Mesendoderm (in vitro differentiated cells): ENCODE data around the gene RABGGTB.
"Not testable (repeated sequence)": the region's sequence is repeated elsewhere in the genome, so short reads cannot be mapped to it uniquely, and the experiment has no call there.

Experiments used
- DNase-seq: peaks from one replicate; pipeline ENCODE4 v3.0.0; 2013
- H2AK5ac ChIP-seq: 2 replicates; pipeline ENCODE4 v1.6.1; 2013; ENCODE audit warnings: low read length, inconsistent platforms
- H2BK120ac ChIP-seq: 2 replicates; pipeline ENCODE4 v1.6.1; 2013; ENCODE audit warnings: low read depth, mild to moderate bottlenecking, low read length, moderate library complexity, mixed read lengths
- H2BK15ac ChIP-seq: replicated peaks from 2 replicates; pipeline ENCODE4 v1.6.1; 2013; ENCODE audit warnings: low read depth, mild to moderate bottlenecking, moderate library complexity
- H2BK5ac ChIP-seq: 2 replicates; pipeline ENCODE4 v1.6.1; 2013; ENCODE audit warnings: low read length, inconsistent platforms
- H3K18ac ChIP-seq: 2 replicates; pipeline ENCODE4 v1.6.1; 2013; ENCODE audit warnings: mild to moderate bottlenecking, low read length, mixed read lengths
- H3K23ac ChIP-seq: one replicate; pipeline ENCODE4 v1.6.1; 2013; ENCODE audit warnings: low read length
- H3K27ac ChIP-seq: 2 replicates; pipeline ENCODE4 v1.5.1; 2013; ENCODE audit warnings: low read depth, mild to moderate bottlenecking, inconsistent platforms, low read length, moderate library complexity
- H3K27me3 ChIP-seq: 2 replicates; pipeline ENCODE4 v1.6.1; 2013; ENCODE audit warnings: low read length, control low read depth, mild to moderate bottlenecking, inconsistent platforms; ENCODE audit not compliant: insufficient read depth, poor library complexity
- H3K36me3 ChIP-seq: 2 replicates; pipeline ENCODE4 v1.6.1; 2013; ENCODE audit warnings: low read length, inconsistent platforms; ENCODE audit not compliant: control insufficient read depth, insufficient read depth
- H3K4ac ChIP-seq: one replicate; pipeline ENCODE4 v1.6.1; 2013; ENCODE audit warnings: low read depth, mild to moderate bottlenecking, low read length, moderate library complexity
- H3K4me1 ChIP-seq: 2 replicates; pipeline ENCODE4 v1.6.1; 2013; ENCODE audit warnings: low read depth, low read length, inconsistent platforms; ENCODE audit not compliant: control insufficient read depth
- H3K4me2 ChIP-seq: 2 replicates; pipeline ENCODE4 v1.6.1; 2013; ENCODE audit warnings: low read length
- H3K4me3 ChIP-seq: 2 replicates; pipeline ENCODE4 v1.5.1; 2013; ENCODE audit warnings: mild to moderate bottlenecking, low read length
- H3K56ac ChIP-seq: one replicate; pipeline ENCODE4 v1.6.1; 2013; ENCODE audit warnings: low read length
- H3K79me1 ChIP-seq: 2 replicates; pipeline ENCODE4 v1.6.1; 2013; ENCODE audit warnings: low read length, inconsistent platforms
- H3K79me2 ChIP-seq: 2 replicates; pipeline ENCODE4 v1.6.1; 2013; ENCODE audit warnings: mild to moderate bottlenecking, low read length; ENCODE audit not compliant: control insufficient read depth, insufficient read depth
- H3K9ac ChIP-seq: 2 replicates; pipeline ENCODE4 v1.6.1; 2013; ENCODE audit warnings: low read length, inconsistent platforms
- H4K5ac ChIP-seq: one replicate; pipeline ENCODE4 v1.6.1; 2013; ENCODE audit warnings: low read length
- H4K8ac ChIP-seq: one replicate; pipeline ENCODE4 v1.6.1; 2013; ENCODE audit warnings: low read depth, mild to moderate bottlenecking, control low read depth, low read length, moderate library complexity
- WGBS: extraction: QIAGEN DNeasy Blood & Tissue Kit; methylation state at CpG from one replicate; pipeline ENCODE4 v1.1.7; 2013; ENCODE audit warnings: low lambda C conversion rate, missing lambda C conversion rate; ENCODE audit not compliant: insufficient coverage; ENCODE audit errors: extremely low coverage; 5-methylcytosine and 5-hydroxymethylcytosine counted together

The RABGGTB gene

GRCh38 chr1:75778694-75779093 lies 7.4 kb upstream of the RABGGTB start:
- not testable (repeated sequence) for H3K9ac ChIP-seq, H3K79me2 ChIP-seq, H2BK5ac ChIP-seq, H3K4ac ChIP-seq, H2BK15ac ChIP-seq, H3K4me2 ChIP-seq, H3K79me1 ChIP-seq, H3K4me1 ChIP-seq, H4K8ac ChIP-seq, H3K56ac ChIP-seq, H3K18ac ChIP-seq, H4K5ac ChIP-seq, H2AK5ac ChIP-seq, H2BK120ac ChIP-seq, DNase-seq, H3K23ac ChIP-seq, H3K4me3 ChIP-seq, H3K27ac ChIP-seq, H3K36me3 ChIP-seq, H3K27me3 ChIP-seq
- WGBS = 100% methylated on average over 4 of the region's 5 CpGs

DNA sequence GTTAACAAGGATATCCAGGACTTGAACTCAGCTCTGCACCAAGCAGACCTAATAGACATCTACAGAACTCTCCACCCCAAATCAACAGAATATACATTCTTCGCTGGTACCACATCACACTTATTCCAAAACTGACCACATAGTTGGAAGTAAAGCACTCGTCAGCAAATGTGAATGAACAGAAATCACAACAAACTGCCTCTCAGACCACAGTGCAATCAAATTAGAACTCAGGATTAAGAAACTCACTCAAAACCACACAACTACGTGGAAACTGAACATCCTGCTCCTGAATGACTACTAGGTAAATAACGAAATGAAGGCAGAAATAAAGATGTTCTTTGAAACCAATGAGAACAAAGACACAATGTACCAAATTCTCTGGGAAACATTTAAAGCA lies 5.9 kb upstream of the RABGGTB start:
- H3K56ac ChIP-seq, H3K4me3 ChIP-seq, H2BK120ac ChIP-seq, H3K36me3 ChIP-seq, H3K79me2 ChIP-seq, H3K4me1 ChIP-seq, H3K4ac ChIP-seq, H2BK15ac ChIP-seq, H2AK5ac ChIP-seq, H2BK5ac ChIP-seq, H3K4me2 ChIP-seq, H3K9ac ChIP-seq, H3K79me1 ChIP-seq, H3K23ac ChIP-seq, H4K5ac ChIP-seq, H4K8ac ChIP-seq, H3K27me3 ChIP-seq, H3K18ac ChIP-seq, DNase-seq, H3K27ac ChIP-seq: not testable (repeated sequence)
- no CpG with 5 or more reads among the region's 4 CpGs for WGBS

GRCh38 chr1:75783920-75784319 lies 2.1 kb upstream of the RABGGTB start:
- no CpG with 5 or more reads among the region's 4 CpGs for WGBS
- peaks cover 28% of the 10 kb centered on the region for H3K79me2 ChIP-seq
- DNase-seq, H3K4ac ChIP-seq, H3K9ac ChIP-seq, H2BK15ac ChIP-seq, H3K36me3 ChIP-seq, H3K4me2 ChIP-seq, H2AK5ac ChIP-seq, H3K27ac ChIP-seq, H3K4me1 ChIP-seq, H2BK5ac ChIP-seq, H3K18ac ChIP-seq, H3K4me3 ChIP-seq, H3K79me1 ChIP-seq, H4K5ac ChIP-seq, H3K27me3 ChIP-seq, H3K56ac ChIP-seq, H2BK120ac ChIP-seq, H3K23ac ChIP-seq, H4K8ac ChIP-seq: not testable (repeated sequence)

DNA sequence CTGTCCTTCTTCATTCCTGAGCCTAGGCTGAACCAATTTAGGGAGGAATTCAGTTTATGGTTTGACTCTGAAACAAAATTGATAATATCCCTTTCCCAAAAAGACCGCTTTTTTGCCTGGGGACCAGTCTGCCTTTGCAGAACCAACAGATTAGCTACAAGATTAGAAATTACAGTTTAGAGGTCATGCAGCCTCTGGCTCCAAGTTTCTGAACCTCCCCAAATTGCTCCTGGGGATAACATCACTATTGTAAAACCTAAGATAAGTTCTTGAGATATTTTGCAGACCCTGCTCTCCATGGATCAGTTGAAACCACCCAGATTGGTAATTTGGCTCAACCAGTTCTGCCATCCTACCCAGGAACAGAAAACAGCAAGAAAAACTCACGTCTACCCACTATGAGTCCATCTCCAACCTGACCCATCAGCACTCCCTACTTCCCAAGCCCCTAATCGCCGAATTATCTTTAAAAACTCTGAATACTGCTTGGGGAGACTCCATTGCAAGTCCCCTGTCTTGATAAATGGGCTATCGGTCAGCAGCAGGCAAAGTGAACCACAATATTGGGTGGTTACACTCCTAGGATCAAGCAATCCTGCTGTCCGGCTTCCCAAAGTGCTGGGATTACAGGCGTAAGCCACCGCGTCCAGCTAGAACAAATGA lies 605 bp upstream of the RABGGTB start:
- Histone ChIP-seq H3K79me2 (peaks cover 42% of the 10 kb centered on the region), H3K56ac (peak overlapping the region; percentile 93), H3K4me2 (peak overlapping the region; percentile 88), H3K36me3 (no peaks in the 10 kb centered on the region), H3K9ac (peak overlapping the region; percentile 70), H3K27ac (no peak overlapping the region), H4K5ac (peak overlapping the region; percentile 77), H4K8ac (peak overlapping the region; percentile 91), H3K18ac (peak overlapping the region; percentile 65), H3K23ac (no peak overlapping the region), H2AK5ac (no peak overlapping the region), H2BK15ac (no peak overlapping the region), H2BK5ac (no peak overlapping the region), H3K4me1 (no peaks in the 10 kb centered on the region), H2BK120ac (no peak overlapping the region), H3K79me1 (no peaks in the 10 kb centered on the region), H3K27me3 (no peaks in the 10 kb centered on the region), H3K4me3 (peak overlapping the region; percentile 58), H3K4ac (peak overlapping the region; percentile 95)
- DNase-seq = no peak
- WGBS = no CpG with 5 or more reads among the region's 9 CpGs

- Histone ChIP-seq H2BK120ac (no peak overlapping the region), H3K27me3 (no peaks in the 10 kb centered on the region), H3K4me2 (peak overlapping the region; percentile 94), H3K4ac (no peak overlapping the region), H3K23ac (no peak overlapping the region), H3K36me3 (no peaks in the 10 kb centered on the region), H4K5ac (no peak overlapping the region), H3K4me3 (peak overlapping the region; percentile 100), H2BK5ac (no peak overlapping the region), H3K18ac (peak overlapping the region; percentile 51), H3K79me1 (no peaks in the 10 kb centered on the region), H3K9ac (peak overlapping the region; percentile 100), H2AK5ac (no peak overlapping the region), H3K27ac (no peak overlapping the region), H4K8ac (no peak overlapping the region), H3K56ac (peak overlapping the region; percentile 92), H2BK15ac (no peak overlapping the region), H3K79me2 (peaks cover 50% of the 10 kb centered on the region), H3K4me1 (no peaks in the 10 kb centered on the region)
- WGBS = no CpG with 5 or more reads among the region's 10 CpGs
- DNase-seq = no peak
These were observed 941 bp downstream of the RABGGTB start for GRCh38 chr1:75786901-75787493.

- H2BK5ac ChIP-seq = no peak overlapping the region
- H3K18ac ChIP-seq = no peak overlapping the region
- H3K79me2 ChIP-seq = peaks cover 53% of the 10 kb centered on the region
- H3K27ac ChIP-seq = no peak overlapping the region
- H4K5ac ChIP-seq = no peak overlapping the region
- no peak overlapping the region for H4K8ac ChIP-seq
- H3K4me2 ChIP-seq = peak overlapping the region; percentile 94
- H3K4me1 ChIP-seq = no peaks in the 10 kb centered on the region
- peak overlapping the region; percentile 92 for H3K56ac ChIP-seq
- no peak for DNase-seq
- H3K9ac ChIP-seq = peak overlapping the region; percentile 100
- peak overlapping the region; percentile 91 for H3K4me3 ChIP-seq
- H3K27me3 ChIP-seq = no peaks in the 10 kb centered on the region
- H3K23ac ChIP-seq = no peak overlapping the region
- H2BK120ac ChIP-seq = no peak overlapping the region
- no peak overlapping the region for H2AK5ac ChIP-seq
- H3K36me3 ChIP-seq = no peaks in the 10 kb centered on the region
- H2BK15ac ChIP-seq = no peak overlapping the region
- H3K79me1 ChIP-seq = no peaks in the 10 kb centered on the region
- WGBS = no CpG with 5 or more reads among the region's 4 CpGs
- H3K4ac ChIP-seq = no peak overlapping the region
These were observed 1.5 kb downstream of the RABGGTB start for GRCh38 chr1:75787524-75787923.
